HepG2 (cell line): ENCODE data around the gene AATF. TPM values are rescaled to one million over a fixed set of nuclear protein-coding genes. Genes with fewer than 3 reads are reported as not detected.

ENCODE experiments used
- ATF7 ChIP-seq, 2 experiments: fragments of 450-650 bp in 1 of 2; sonication (generic) in 1 of 2; formaldehyde crosslinking in 1 of 2; IDR thresholded peaks; 2 replicates each; pipeline versions ENCODE4 v1.4.0 to v1.6.1; 2016 to 2020; ENCODE audit warnings: antibody characterized with exemption in 1 of 2, mild to moderate bottlenecking in 1 of 2, missing genetic modification reagents in 1 of 2
- CENPT ChIP-seq: sonication (generic); formaldehyde crosslinking; IDR thresholded peaks from 2 replicates; pipeline ENCODE4 v1.8.0; 2022; ENCODE audit warnings: low read depth, mild to moderate bottlenecking, moderate library complexity, missing genetic modification reagents
- DNMT3B ChIP-seq: conservative IDR thresholded peaks from 2 replicates; pipeline ENCODE4 v1.6.1; 2016; ENCODE audit warnings: missing biosample characterization, control low read depth
- DR1 ChIP-seq: sonication (generic); formaldehyde crosslinking; IDR thresholded peaks from 2 replicates; pipeline ENCODE4 v1.8.0; 2021; ENCODE audit warnings: mild to moderate bottlenecking, missing genetic modification reagents, inconsistent platforms
- ELF1 ChIP-seq: sonication (generic); formaldehyde crosslinking; IDR thresholded peaks from 2 replicates; pipeline ENCODE4 v1.4.0; 2020; ENCODE audit warnings: missing genetic modification reagents
- FIP1L1 ChIP-seq: fragments of 200-400 bp; formaldehyde crosslinking; IDR thresholded peaks from 2 replicates; pipeline ENCODE4 v1.6.1; 2018; ENCODE audit warnings: low read depth, mild to moderate bottlenecking, low read length, moderate library complexity, borderline replicate concordance; ENCODE audit not compliant: insufficient read depth
- HOXA9 ChIP-seq: sonication (generic); formaldehyde crosslinking; IDR thresholded peaks from 2 replicates; pipeline ENCODE4 v1.8.1; 2022; ENCODE audit warnings: missing genetic modification reagents, mild to moderate bottlenecking, moderate library complexity, borderline replicate concordance
- KLF11 ChIP-seq: IDR thresholded peaks from 2 replicates; pipeline ENCODE4 v1.6.1; 2016; ENCODE audit warnings: missing compliant biosample characterization
- NCOA2 ChIP-seq: sonication (generic); formaldehyde crosslinking; IDR thresholded peaks from 2 replicates; pipeline ENCODE4 v1.8.0; 2022; ENCODE audit warnings: inconsistent platforms
- NR3C1 ChIP-seq: sonication (generic); formaldehyde crosslinking; IDR thresholded peaks from 2 replicates; pipeline ENCODE4 v1.4.0; 2020; ENCODE audit warnings: missing genetic modification reagents
- POLR2AphosphoS2 ChIP-seq: IDR thresholded peaks from 2 replicates; pipeline ENCODE4 v1.6.1; 2011; ENCODE audit warnings: low read depth, low read length, improper control_type of control experiment
- RXRB ChIP-seq: IDR thresholded peaks from 2 replicates; pipeline ENCODE4 v1.6.1; 2016; ENCODE audit warnings: borderline replicate concordance, missing genetic modification reagents, missing compliant biosample characterization
- SP140L ChIP-seq: sonication (generic); formaldehyde crosslinking; IDR thresholded peaks from 2 replicates; pipeline ENCODE4 v1.4.0; 2020; ENCODE audit warnings: missing genetic modification reagents, borderline replicate concordance
- SPEN ChIP-seq: sonication (generic); formaldehyde crosslinking; IDR thresholded peaks from 2 replicates; pipeline ENCODE4 v1.5.1; 2020; ENCODE audit warnings: low read depth, mild to moderate bottlenecking, missing genetic modification reagents
- ZNF292 ChIP-seq: sonication (generic); formaldehyde crosslinking; IDR thresholded peaks from 2 replicates; pipeline ENCODE4 v1.8.1; 2022; ENCODE audit warnings: mild to moderate bottlenecking, low read depth, missing genetic modification reagents, borderline replicate concordance
- ZNF343 ChIP-seq: sonication (generic); formaldehyde crosslinking; IDR thresholded peaks from 2 replicates; pipeline ENCODE4 v1.4.0; 2020; ENCODE audit warnings: mild to moderate bottlenecking, missing genetic modification reagents
- ZNF547 ChIP-seq: sonication (generic); formaldehyde crosslinking; IDR thresholded peaks from 2 replicates; pipeline ENCODE4 v1.5.1; 2020; ENCODE audit warnings: mild to moderate bottlenecking, missing genetic modification reagents
- ZNF652 ChIP-seq: IDR thresholded peaks from 2 replicates; pipeline ENCODE4 v1.6.1; 2016; ENCODE audit warnings: low read depth, borderline replicate concordance
- ZNF713 ChIP-seq: sonication (generic); formaldehyde crosslinking; IDR thresholded peaks from 2 replicates; pipeline ENCODE4 v1.4.0; 2020; ENCODE audit warnings: mild to moderate bottlenecking, missing genetic modification reagents
- ZNF816 ChIP-seq: sonication (generic); formaldehyde crosslinking; IDR thresholded peaks from 2 replicates; pipeline ENCODE4 v1.8.0; 2022; ENCODE audit warnings: missing genetic modification reagents, mild to moderate bottlenecking, borderline replicate concordance
- ZNF841 ChIP-seq: sonication (generic); formaldehyde crosslinking; IDR thresholded peaks from 2 replicates; pipeline ENCODE4 v1.8.1; 2023; ENCODE audit warnings: missing genetic modification reagents, borderline replicate concordance
- polyA plus RNA-seq, 8 experiments: library from polyadenylated mRNA; depleted of rRNA in 3 of 8; stranded (reverse) in 7 of 8; unstranded in 1 of 8; fragments of >200 nt; fragmentation: Illumina TruSeq in 4 of 8; extraction: Trizol in 4 of 8; gene quantifications; 2 replicates each; pipeline versions ENCODE4 v1.2.1 to v1.2.3, GENCODE V29; 2011 to 2016; ENCODE audit warnings: low read depth in 4 of 8, missing spikeins in 1 of 8, mixed read lengths in 1 of 8; ENCODE audit not compliant: insufficient read depth in 1 of 8
- total RNA-seq, 5 experiments: library from RNA; depleted of rRNA; stranded (reverse); fragments of >200 nt; fragmentation: Illumina TruSeq; extraction: Trizol; gene quantifications; 2 replicates each; pipeline ENCODE4 v1.2.3, GENCODE V29; 2016; ENCODE audit warnings: low read depth in 1 of 5
- TF ChIP-seq, protein P1 (sequence below): sonication (generic); formaldehyde crosslinking; IDR thresholded peaks from 2 replicates; pipeline ENCODE4 v1.4.0; 2020; ENCODE audit warnings: mild to moderate bottlenecking, low read depth, missing genetic modification reagents
- TF ChIP-seq, protein P2 (sequence below): IDR thresholded peaks from 2 replicates; pipeline ENCODE4 v1.6.1; 2016; ENCODE audit warnings: mild to moderate bottlenecking
- TF ChIP-seq, protein P3 (sequence below): sonication (generic); formaldehyde crosslinking; IDR thresholded peaks from 2 replicates; pipeline ENCODE4 v1.5.0; 2020; ENCODE audit warnings: missing genetic modification reagents
- TF ChIP-seq, protein P4 (sequence below): IDR thresholded peaks from 2 replicates; pipeline ENCODE4 v1.6.1; 2016; ENCODE audit warnings: missing compliant biosample characterization, missing genetic modification reagents, borderline replicate concordance
- TF ChIP-seq, protein P5 (sequence below): sonication (generic); formaldehyde crosslinking; IDR thresholded peaks from 2 replicates; pipeline ENCODE4 v1.8.0; 2022; ENCODE audit warnings: mild to moderate bottlenecking, missing genetic modification reagents, moderate library complexity

AATF gene
- total and polyA plus RNA-seq, 2 of the 13 experiments (the other 11 are each of a cell fraction or from before 2014, with no cell fraction given) = 9.1 to 53.3 TPM

DNA sequence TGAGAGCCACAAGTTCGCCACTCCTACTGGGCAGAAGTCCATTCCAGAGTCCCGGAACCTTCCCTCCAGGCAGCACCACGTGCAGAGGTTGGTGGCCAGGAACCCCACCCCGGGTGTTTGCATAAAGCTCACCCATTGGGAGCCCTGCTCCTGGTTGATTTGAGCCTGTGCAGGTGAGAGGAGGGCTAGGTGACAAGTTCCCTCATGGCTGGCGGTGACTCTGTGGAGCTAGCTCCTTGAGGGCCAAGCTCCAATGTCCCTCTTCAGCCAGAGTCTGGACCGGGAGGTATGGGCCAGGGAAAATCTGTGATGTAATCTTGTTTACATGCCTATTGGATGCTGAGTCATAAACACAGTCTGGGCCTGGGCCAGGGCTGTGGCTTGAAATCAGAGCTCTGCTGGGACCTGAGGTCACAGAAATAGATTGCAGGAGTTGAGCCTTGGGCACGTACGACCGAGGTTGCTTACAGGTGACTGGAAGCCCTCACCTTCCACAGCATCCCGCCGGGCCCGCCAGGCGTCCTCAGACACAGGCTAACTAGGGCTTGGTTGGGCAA is 118.9 kb downstream of the AATF start (continued):
- TF ChIP-seq, protein P1, sequence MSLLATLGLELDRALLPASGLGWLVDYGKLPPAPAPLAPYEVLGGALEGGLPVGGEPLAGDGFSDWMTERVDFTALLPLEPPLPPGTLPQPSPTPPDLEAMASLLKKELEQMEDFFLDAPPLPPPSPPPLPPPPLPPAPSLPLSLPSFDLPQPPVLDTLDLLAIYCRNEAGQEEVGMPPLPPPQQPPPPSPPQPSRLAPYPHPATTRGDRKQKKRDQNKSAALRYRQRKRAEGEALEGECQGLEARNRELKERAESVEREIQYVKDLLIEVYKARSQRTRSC (CRISPR knock-in tag) = no peak
- TF ChIP-seq FIP1L1 (no peak), DNMT3B (CRISPR knock-in tag) (no peak), DR1 (CRISPR knock-in tag) (no peak), KLF11 (no peak), ZNF547 (CRISPR knock-in tag) (no peak), SPEN (CRISPR knock-in tag) (peak; percentile 50; the same call in 1 of the 2 replicates), HOXA9 (no peak), RXRB (CRISPR knock-in tag) (peak; percentile 65; the same call in 1 of the 2 replicates), ZNF841 (no peak), CENPT (CRISPR knock-in tag) (no peak), NCOA2 (CRISPR knock-in tag) (peak; percentile 42; the same call in 1 of the 2 replicates), POLR2AphosphoS2 (no peak), ZNF343 (CRISPR knock-in tag) (0 out of 2 replicates have a peak, but pooled peaks have one; percentile 30), ZNF816 (no peak), SP140L (CRISPR knock-in tag) (no peak), ELF1 (CRISPR knock-in tag) (no peak), ZNF292 (CRISPR knock-in tag) (no peak), ZNF652 (CRISPR knock-in tag) (no peak), ATF7 (IDR thresholded peaks at IDR 0.05) (no peak), ATF7 (CRISPR knock-in tag; IDR thresholded peaks at IDR 0.05) (0 out of 2 replicates have a peak, but pooled peaks have one; percentile 21), NR3C1 (CRISPR knock-in tag) (no peak), ZNF713 (CRISPR knock-in tag) (no peak)
- TF ChIP-seq, protein P2, sequence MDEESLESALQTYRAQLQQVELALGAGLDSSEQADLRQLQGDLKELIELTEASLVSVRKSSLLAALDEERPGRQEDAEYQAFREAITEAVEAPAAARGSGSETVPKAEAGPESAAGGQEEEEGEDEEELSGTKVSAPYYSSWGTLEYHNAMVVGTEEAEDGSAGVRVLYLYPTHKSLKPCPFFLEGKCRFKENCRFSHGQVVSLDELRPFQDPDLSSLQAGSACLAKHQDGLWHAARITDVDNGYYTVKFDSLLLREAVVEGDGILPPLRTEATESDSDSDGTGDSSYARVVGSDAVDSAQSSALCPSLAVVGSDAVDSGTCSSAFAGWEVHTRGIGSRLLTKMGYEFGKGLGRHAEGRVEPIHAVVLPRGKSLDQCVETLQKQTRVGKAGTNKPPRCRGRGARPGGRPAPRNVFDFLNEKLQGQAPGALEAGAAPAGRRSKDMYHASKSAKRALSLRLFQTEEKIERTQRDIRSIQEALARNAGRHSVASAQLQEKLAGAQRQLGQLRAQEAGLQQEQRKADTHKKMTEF (CRISPR knock-in tag) = peak; percentile 58; the same call in 1 of the 2 replicates
- TF ChIP-seq, protein P3, sequence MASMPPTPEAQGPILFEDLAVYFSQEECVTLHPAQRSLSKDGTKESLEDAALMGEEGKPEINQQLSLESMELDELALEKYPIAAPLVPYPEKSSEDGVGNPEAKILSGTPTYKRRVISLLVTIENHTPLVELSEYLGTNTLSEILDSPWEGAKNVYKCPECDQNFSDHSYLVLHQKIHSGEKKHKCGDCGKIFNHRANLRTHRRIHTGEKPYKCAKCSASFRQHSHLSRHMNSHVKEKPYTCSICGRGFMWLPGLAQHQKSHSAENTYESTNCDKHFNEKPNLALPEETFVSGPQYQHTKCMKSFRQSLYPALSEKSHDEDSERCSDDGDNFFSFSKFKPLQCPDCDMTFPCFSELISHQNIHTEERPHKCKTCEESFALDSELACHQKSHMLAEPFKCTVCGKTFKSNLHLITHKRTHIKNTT = no peak
- TF ChIP-seq, protein P4, sequence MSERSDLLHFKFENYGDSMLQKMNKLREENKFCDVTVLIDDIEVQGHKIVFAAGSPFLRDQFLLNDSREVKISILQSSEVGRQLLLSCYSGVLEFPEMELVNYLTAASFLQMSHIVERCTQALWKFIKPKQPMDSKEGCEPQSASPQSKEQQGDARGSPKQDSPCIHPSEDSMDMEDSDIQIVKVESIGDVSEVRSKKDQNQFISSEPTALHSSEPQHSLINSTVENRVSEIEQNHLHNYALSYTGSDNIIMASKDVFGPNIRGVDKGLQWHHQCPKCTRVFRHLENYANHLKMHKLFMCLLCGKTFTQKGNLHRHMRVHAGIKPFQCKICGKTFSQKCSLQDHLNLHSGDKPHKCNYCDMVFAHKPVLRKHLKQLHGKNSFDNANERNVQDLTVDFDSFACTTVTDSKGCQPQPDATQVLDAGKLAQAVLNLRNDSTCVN (CRISPR knock-in tag) = 0 out of 2 replicates have a peak, but pooled peaks have one; percentile 29
- TF ChIP-seq, protein P5, sequence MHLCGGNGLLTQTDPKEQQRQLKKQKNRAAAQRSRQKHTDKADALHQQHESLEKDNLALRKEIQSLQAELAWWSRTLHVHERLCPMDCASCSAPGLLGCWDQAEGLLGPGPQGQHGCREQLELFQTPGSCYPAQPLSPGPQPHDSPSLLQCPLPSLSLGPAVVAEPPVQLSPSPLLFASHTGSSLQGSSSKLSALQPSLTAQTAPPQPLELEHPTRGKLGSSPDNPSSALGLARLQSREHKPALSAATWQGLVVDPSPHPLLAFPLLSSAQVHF = 0 out of 2 replicates have a peak, but pooled peaks have one; percentile 30
